Motor neuron (in vitro differentiated cells): ENCODE results near the gene ATL1. TPM values are rescaled to one million over a fixed set of nuclear protein-coding genes. Genes with fewer than 3 reads are reported as not detected.

Source experiments
- total RNA-seq, 8 experiments: library from RNA; unstranded; fragments of 300-600 nt; gene quantifications; 2 replicates each; pipeline versions ENCODE4 v1.2.3 to v1.2.4, GENCODE V29; 2022

ATL1 gene
- total RNA-seq, 8 experiments from 2014 or later = 0.73 to 39.6 (median 32.1) TPM; not detected in 1

Other genes with a start within 250 kb of the ATL1 start
- 10 to 100 TPM in 5 of 8 experiments, 1 to 10 TPM in 3; 6.5 to 13.9 (median 10.9) TPM for gene L2HGDH, start 247.9 kb upstream of the ATL1 start, total RNA-seq
- gene DMAC2L, start 247.8 kb upstream of the ATL1 start, total RNA-seq = 10 to 100 TPM in 7 of 8 experiments, 1 to 10 TPM in 1; 8.8 to 19.0 (median 11.2) TPM
- gene CDKL1, start 163.3 kb upstream of the ATL1 start, total RNA-seq = 1 to 10 TPM; 1.2 to 8.4 (median 2.5) TPM
- 10 to 100 TPM; 31.6 to 69.8 (median 43.0) TPM for gene MAP4K5, start 27.6 kb upstream of the ATL1 start, total RNA-seq
- gene SAV1, start 108.2 kb downstream of the ATL1 start, total RNA-seq = 10 to 100 TPM in 6 of 8 experiments, 1 to 10 TPM in 2; 7.6 to 26.1 (median 15.6) TPM